Left ventricle myocardium superior (tissue), 1 donor: Measurements from ENCODE around the gene PIMREG. TPM values are rescaled to one million over a fixed set of nuclear protein-coding genes. Genes with fewer than 3 reads are reported as not detected.

Source experiments
- ATAC-seq: fragments of 200-7000 bp; cut with Tn5 transposase; one replicate; pipeline ENCODE4 v1.9.1; 2020; ENCODE audit warnings: mild to moderate bottlenecking, moderate library complexity
- DNase-seq: peaks from one replicate; pipeline ENCODE4 v3.0.0-alpha.2; 2020
- intact Hi-C: fragments of 100-400 bp; cut with micrococcal nuclease; formaldehyde crosslinking; loops from one replicate; pipeline ENCODE4 v1.11.0; 2022
- total RNA-seq: library from RNA; stranded (reverse); fragmentation: NEBNext Ultra II Directional; extraction: Animal tissue kit (Norgen Biotek cat#: 25700); gene quantifications from one replicate; pipeline ENCODE4 v1.2.1, GENCODE V29; 2021
- donor health status: DM: no; HTN: yes; CAD: no; lungs with severe emphysema.

Gene PIMREG
- total RNA-seq, 1 donor from 2014 or later = not detected

- DNase-seq (no peak), ATAC-seq (no peak)
- intact Hi-C loops = loop anchor here (5.0 kb wide), 1 partner anchor 848 kb away; no protein-coding TSS in a partner anchor
Measured at GRCh38 chr17:6435051-6435450, 9.2 kb upstream of the PIMREG start, which contains the start of gene AIPL1. TSS of gene AIPL1 (minus strand) at chr17:6435121. CDS start at chr17:6435104, 17 bp downstream.

- DNase-seq = peak; percentile 61
- peak; percentile 86 for ATAC-seq
- intact Hi-C loops = loop anchor here (5.0 kb wide), 1 partner anchor 849 kb away; no protein-coding TSS in a partner anchor
Measured at GRCh38 chr17:6435968-6436367, 8.3 kb upstream of the PIMREG start.

- ATAC-seq = no peak
- intact Hi-C loops = loop anchor here (5.0 kb wide), 1 partner anchor 850 kb away; no protein-coding TSS in a partner anchor
- DNase-seq = no peak
Measured at GRCh38 chr17:6437466-6437865, 6.8 kb upstream of the PIMREG start.

GRCh38 chr17:6437956-6438355 lies 6.3 kb upstream of the PIMREG start:
- DNase-seq (no peak), ATAC-seq (no peak)
- intact Hi-C loops = loop anchor here (5.0 kb wide), 1 partner anchor 851 kb away; no protein-coding TSS in a partner anchor

- DNase-seq (no peak), ATAC-seq (no peak)
- intact Hi-C loops = loop anchor here (5.0 kb wide), 1 partner anchor 853 kb away; no protein-coding TSS in a partner anchor
Measured at GRCh38 chr17:6439951-6440350, 4.3 kb upstream of the PIMREG start.

- ATAC-seq = no peak
- intact Hi-C loops = no loop called here
- no peak for DNase-seq
Measured at GRCh38 chr17:6442775-6443174, 1.5 kb upstream of the PIMREG start.

GRCh38 chr17:6444571-6445335 lies 498 bp downstream of the PIMREG start:
- ATAC-seq = no peak
- no peak for DNase-seq
- intact Hi-C loops = no loop called here

- intact Hi-C loops = no loop called here
- ATAC-seq = no peak
- DNase-seq = no peak
Measured at GRCh38 chr17:6446516-6447100, 2.4 kb downstream of the PIMREG start.

GRCh38 chr17:6448473-6448872 lies 4.2 kb downstream of the PIMREG start:
- ATAC-seq (no peak), DNase-seq (no peak)
- intact Hi-C loops = no loop called here

- DNase-seq (no peak), ATAC-seq (no peak)
- intact Hi-C loops = no loop called here
Measured at GRCh38 chr17:6449307-6449706, 5.1 kb downstream of the PIMREG start.

- intact Hi-C loops = no loop called here
- ATAC-seq (no peak), DNase-seq (no peak)
Measured at GRCh38 chr17:6450926-6451832, 6.9 kb downstream of the PIMREG start.

- DNase-seq (no peak), ATAC-seq (no peak)
- intact Hi-C loops = no loop called here
Measured at GRCh38 chr17:6452471-6453266, 8.4 kb downstream of the PIMREG start.

- DNase-seq (no peak), ATAC-seq (no peak)
- intact Hi-C loops = no loop called here
Measured at GRCh38 chr17:6453279-6454024, 9.2 kb downstream of the PIMREG start.

- ATAC-seq = no peak
- intact Hi-C loops = no loop called here
- no peak for DNase-seq
Measured at GRCh38 chr17:6454495-6455320, 10.5 kb downstream of the PIMREG start.

- intact Hi-C loops = no loop called here
- peak; percentile 46 for ATAC-seq
- peak; percentile 52 for DNase-seq
Measured at GRCh38 chr17:6455321-6455705, 11.1 kb downstream of the PIMREG start.

- DNase-seq (no peak), ATAC-seq (no peak)
- intact Hi-C loops = no loop called here
Measured at GRCh38 chr17:6456321-6456720, 12.1 kb downstream of the PIMREG start.
